DMS79 (cell line): Measurements from ENCODE around the gene PIK3R5.
"Not testable (repeated sequence)": the region's sequence is repeated elsewhere in the genome, so short reads cannot be mapped to it uniquely, and the experiment has no call there.

Source experiments
- DNase-seq: peaks from one replicate; lab custom pipeline; 2025; lab: John Stamatoyannopoulos, UW

The PIK3R5 gene

GRCh38 chr17:8984225-8984624 lies 18.7 kb upstream of the PIK3R5 start:
- DNase-seq: not testable (repeated sequence)

- DNase-seq: no peak
These were observed 15.9 kb upstream of the PIK3R5 start for GRCh38 chr17:8981443-8981842.

DNA sequence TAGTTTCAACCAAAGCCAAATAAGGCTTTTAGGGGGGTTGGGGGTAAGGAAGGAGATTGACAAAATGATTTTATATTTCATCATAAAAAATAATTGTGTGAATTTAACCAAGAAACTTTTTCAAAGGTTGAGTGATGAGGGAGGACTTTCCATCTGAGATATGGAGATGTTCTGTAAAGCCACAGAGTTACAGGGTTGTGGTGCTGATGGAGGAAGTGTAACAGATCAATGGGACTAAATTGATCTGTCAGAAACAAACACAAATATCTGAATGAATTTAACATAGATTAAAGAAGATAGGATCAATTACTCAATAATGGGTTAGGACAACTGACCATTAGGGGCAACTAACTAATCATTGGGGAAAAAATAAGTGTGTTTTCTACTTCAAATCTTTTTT lies 14.2 kb upstream of the PIK3R5 start:
- no peak for DNase-seq

DNA sequence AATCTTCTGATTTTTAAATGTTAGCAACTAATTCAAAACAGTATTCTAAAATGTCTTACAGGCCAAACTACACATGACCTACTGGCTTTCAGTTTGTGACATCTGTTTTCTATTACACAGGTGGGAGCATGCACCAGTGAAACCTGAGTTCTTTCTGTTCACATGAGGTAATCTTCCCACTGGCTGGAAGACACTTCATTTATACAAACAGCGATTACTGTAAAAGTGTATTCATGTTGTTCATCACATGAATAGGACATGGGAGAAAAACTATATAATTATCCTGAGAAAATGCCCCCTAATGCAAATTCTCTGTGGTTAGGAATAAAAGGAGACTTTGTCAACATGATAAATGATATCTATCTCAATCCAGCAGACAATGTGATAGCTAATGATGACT lies 11.1 kb upstream of the PIK3R5 start:
- no peak for DNase-seq

GRCh38 chr17:8975091-8975725 lies 9.7 kb upstream of the PIK3R5 start:
- DNase-seq: no peak

GRCh38 chr17:8969901-8970300 lies 4.4 kb upstream of the PIK3R5 start:
- no peak for DNase-seq

- DNase-seq: no peak
These were observed 3.0 kb upstream of the PIK3R5 start for GRCh38 chr17:8968503-8968902.

- no peak for DNase-seq
These were observed 2.4 kb upstream of the PIK3R5 start for GRCh38 chr17:8967861-8968260.

DNA sequence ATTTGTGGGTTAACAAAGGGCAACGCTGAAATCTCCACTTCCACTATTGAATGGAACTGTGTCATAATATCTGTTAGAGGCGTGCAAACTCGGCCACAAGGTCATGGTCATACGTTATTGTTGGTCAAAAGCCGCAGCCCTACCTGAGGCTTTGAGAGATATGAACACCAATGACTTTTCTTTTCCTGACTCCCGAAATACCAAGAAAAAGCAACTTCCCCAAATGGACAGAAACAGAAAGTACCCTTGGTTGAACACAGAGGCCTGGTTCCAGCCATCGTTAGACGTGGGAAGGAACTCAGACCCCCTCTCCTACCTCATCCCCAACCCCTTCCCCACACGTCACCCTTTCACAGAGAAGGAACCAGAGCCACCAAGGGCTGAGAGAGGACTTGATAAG lies 1.4 kb upstream of the PIK3R5 start:
- DNase-seq: no peak

DNA sequence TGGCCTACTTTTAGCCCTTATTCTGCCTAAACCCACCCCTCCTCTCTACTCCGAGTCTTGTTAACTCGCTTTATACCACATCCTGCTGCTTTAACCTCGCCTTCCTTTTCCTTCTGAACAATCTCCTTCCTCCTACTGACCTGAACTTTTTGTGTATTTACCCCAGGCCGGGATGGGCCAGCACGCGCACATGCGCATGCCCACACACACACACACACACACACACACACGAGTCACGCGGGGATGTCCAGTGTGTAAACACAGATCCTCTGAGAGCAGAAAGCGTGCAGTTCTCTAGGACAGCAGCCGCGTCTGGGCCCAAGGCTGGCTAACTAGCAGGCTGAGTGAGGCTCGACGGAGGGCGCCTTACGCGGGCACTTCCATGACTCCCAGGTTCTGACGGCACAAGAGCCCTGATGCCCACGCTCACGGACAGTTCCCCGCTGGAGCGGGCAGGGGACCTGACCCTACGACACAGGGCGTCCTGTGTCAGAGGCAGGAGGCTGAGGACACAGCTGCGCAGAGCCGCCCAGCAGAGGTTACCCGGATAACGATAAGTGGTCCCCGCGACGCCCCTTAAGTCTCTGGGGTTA lies 610 bp downstream of the PIK3R5 start:
- no peak for DNase-seq

- DNase-seq: no peak
These were observed 1.8 kb downstream of the PIK3R5 start for GRCh38 chr17:8963647-8964258.

GRCh38 chr17:8963014-8963413 lies 2.5 kb downstream of the PIK3R5 start:
- DNase-seq: no peak

DNA sequence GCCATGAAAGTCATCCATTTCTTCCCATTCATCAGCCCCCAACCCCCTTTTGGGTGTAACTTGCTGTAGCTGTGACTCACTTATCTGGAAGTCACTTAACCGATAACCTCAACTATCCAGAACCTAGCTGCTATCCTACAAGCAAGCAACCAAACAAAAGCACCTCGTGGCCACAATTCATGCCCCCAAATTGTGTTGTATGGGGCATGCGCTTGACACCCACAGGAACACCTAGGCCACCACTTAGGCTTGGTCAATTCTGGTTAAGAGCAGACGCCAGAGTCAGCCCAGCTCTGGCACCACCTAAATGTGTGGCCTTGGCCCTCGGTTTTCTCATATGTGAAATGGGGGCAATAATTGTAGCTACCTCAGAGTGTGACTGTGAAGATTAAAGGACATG lies 3.7 kb downstream of the PIK3R5 start:
- no peak for DNase-seq

GRCh38 chr17:8960325-8961140 lies 5.0 kb downstream of the PIK3R5 start:
- DNase-seq: no peak

- DNase-seq: no peak
These were observed 6.1 kb downstream of the PIK3R5 start for GRCh38 chr17:8959312-8959918.

DNA sequence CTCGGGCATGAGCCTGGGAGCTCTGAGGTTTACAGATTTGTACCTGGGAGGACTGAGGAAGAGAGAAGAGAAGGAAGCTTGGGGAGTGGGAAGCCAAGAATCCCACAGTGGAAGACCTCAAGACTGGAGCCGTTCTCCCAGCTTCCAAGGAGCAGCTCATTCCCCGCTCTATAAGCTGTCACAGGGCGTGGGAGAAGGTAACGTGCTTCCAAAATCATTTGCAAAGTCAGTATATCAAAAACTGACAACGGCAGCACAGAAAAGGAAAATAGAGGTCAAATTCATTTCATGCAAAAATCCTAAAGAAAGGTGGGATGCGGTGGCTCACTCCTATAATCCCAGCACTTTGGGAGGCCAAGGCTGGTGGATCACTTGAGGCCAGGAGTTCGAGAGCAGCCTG lies 7.8 kb downstream of the PIK3R5 start:
- no peak for DNase-seq

GRCh38 chr17:8956465-8956902 lies 9.0 kb downstream of the PIK3R5 start:
- no peak for DNase-seq

- DNase-seq: no peak
These were observed 10.2 kb downstream of the PIK3R5 start for GRCh38 chr17:8955021-8955959.

- no peak for DNase-seq
These were observed 11.2 kb downstream of the PIK3R5 start for GRCh38 chr17:8954339-8954738.

- DNase-seq: no peak
These were observed 12.2 kb downstream of the PIK3R5 start for GRCh38 chr17:8953156-8953885.

- DNase-seq: no peak
These were observed 13.3 kb downstream of the PIK3R5 start for GRCh38 chr17:8952191-8952590.
